Measurements from ENCODE around the gene AOPEP.

Gene AOPEP

GRCh38 chr9:95130484-95130883, 404.0 kb downstream of the AOPEP start:
- Histone ChIP-seq H3K36me3 (ENCODE audit: control insufficient read depth, insufficient read depth, low read length) (no peaks in the 10 kb centered on the region), H3K4me3 (ENCODE audit: low read depth, low read length) (peak overlapping the region; percentile 32), H3K4me1 (ENCODE audit: control insufficient read depth, insufficient read depth, low read length) (peaks cover 33% of the 10 kb centered on the region), H3K27me3 (ENCODE audit: control insufficient read depth, insufficient read depth, low read length) (no peaks in the 10 kb centered on the region), H3K27ac (ENCODE audit: low read depth, low read length) (peak overlapping the region; percentile 90), H3K9ac (ENCODE audit: low read depth, low read length) (no peak overlapping the region), H3K9me3 (ENCODE audit: control insufficient read depth, insufficient read depth, low read length) (no peaks in the 10 kb centered on the region)

GRCh38 chr9:95131023-95131943, 404.8 kb downstream of the AOPEP start:
- H3K27ac ChIP-seq (ENCODE audit: low read depth, low read length) = peak overlapping the region; percentile 90
- H3K4me3 ChIP-seq (ENCODE audit: low read depth, low read length) = peak overlapping the region; percentile 32
- no peaks in the 10 kb centered on the region for H3K9me3 ChIP-seq (ENCODE audit: control insufficient read depth, insufficient read depth, low read length)
- no peaks in the 10 kb centered on the region for H3K27me3 ChIP-seq (ENCODE audit: control insufficient read depth, insufficient read depth, low read length)
- no peaks in the 10 kb centered on the region for H3K36me3 ChIP-seq (ENCODE audit: control insufficient read depth, insufficient read depth, low read length)
- peaks cover 33% of the 10 kb centered on the region for H3K4me1 ChIP-seq (ENCODE audit: control insufficient read depth, insufficient read depth, low read length)
- H3K9ac ChIP-seq (ENCODE audit: low read depth, low read length) = no peak overlapping the region

- no peak overlapping the region for H3K4me3 ChIP-seq (ENCODE audit: low read depth, low read length)
- H3K36me3 ChIP-seq (ENCODE audit: control insufficient read depth, insufficient read depth, low read length) = no peaks in the 10 kb centered on the region
- no peak overlapping the region for H3K9ac ChIP-seq (ENCODE audit: low read depth, low read length)
- no peaks in the 10 kb centered on the region for H3K27me3 ChIP-seq (ENCODE audit: control insufficient read depth, insufficient read depth, low read length)
- H3K9me3 ChIP-seq (ENCODE audit: control insufficient read depth, insufficient read depth, low read length) = no peaks in the 10 kb centered on the region
- no peak overlapping the region for H3K27ac ChIP-seq (ENCODE audit: low read depth, low read length)
- peaks cover 33% of the 10 kb centered on the region for H3K4me1 ChIP-seq (ENCODE audit: control insufficient read depth, insufficient read depth, low read length)
Measured at GRCh38 chr9:95132366-95133324, 406.1 kb downstream of the AOPEP start.

- Histone ChIP-seq H3K27me3 (ENCODE audit: control insufficient read depth, insufficient read depth, low read length) (no peaks in the 10 kb centered on the region), H3K36me3 (ENCODE audit: control insufficient read depth, insufficient read depth, low read length) (no peaks in the 10 kb centered on the region), H3K9me3 (ENCODE audit: control insufficient read depth, insufficient read depth, low read length) (no peaks in the 10 kb centered on the region), H3K9ac (ENCODE audit: low read depth, low read length) (no peak overlapping the region), H3K4me3 (ENCODE audit: low read depth, low read length) (no peak overlapping the region), H3K4me1 (ENCODE audit: control insufficient read depth, insufficient read depth, low read length) (peaks cover 33% of the 10 kb centered on the region), H3K27ac (ENCODE audit: low read depth, low read length) (no peak overlapping the region)
Measured at GRCh38 chr9:95133325-95133705, 406.8 kb downstream of the AOPEP start.

GRCh38 chr9:95134457-95134881, 408.0 kb downstream of the AOPEP start:
- Histone ChIP-seq H3K4me1 (ENCODE audit: control insufficient read depth, insufficient read depth, low read length) (peaks cover 30% of the 10 kb centered on the region), H3K9ac (ENCODE audit: low read depth, low read length) (no peak overlapping the region), H3K27me3 (ENCODE audit: control insufficient read depth, insufficient read depth, low read length) (no peaks in the 10 kb centered on the region), H3K36me3 (ENCODE audit: control insufficient read depth, insufficient read depth, low read length) (no peaks in the 10 kb centered on the region), H3K4me3 (ENCODE audit: low read depth, low read length) (no peak overlapping the region), H3K27ac (ENCODE audit: low read depth, low read length) (no peak overlapping the region), H3K9me3 (ENCODE audit: control insufficient read depth, insufficient read depth, low read length) (no peaks in the 10 kb centered on the region)

GRCh38 chr9:95135756-95136155, 409.3 kb downstream of the AOPEP start:
- Histone ChIP-seq H3K4me3 (ENCODE audit: low read depth, low read length) (no peak overlapping the region), H3K36me3 (ENCODE audit: control insufficient read depth, insufficient read depth, low read length) (no peaks in the 10 kb centered on the region), H3K9me3 (ENCODE audit: control insufficient read depth, insufficient read depth, low read length) (no peaks in the 10 kb centered on the region), H3K4me1 (ENCODE audit: control insufficient read depth, insufficient read depth, low read length) (peaks cover 17% of the 10 kb centered on the region), H3K9ac (ENCODE audit: low read depth, low read length) (no peak overlapping the region), H3K27ac (ENCODE audit: low read depth, low read length) (no peak overlapping the region), H3K27me3 (ENCODE audit: control insufficient read depth, insufficient read depth, low read length) (no peaks in the 10 kb centered on the region)
